GM08714 (cell line): Measurements from ENCODE around the gene HAUS5.
A peak's percentile ranks its signal among the peaks of the same experiment; 100 is the strongest.

ENCODE experiments used
- H3K4me3 ChIP-seq: fragments of 200-500 bp; sonication (Bioruptor generic); 2 replicates; pipeline ENCODE4 v1.5.1; 2014; ENCODE audit warnings: mild to moderate bottlenecking, low read length, inconsistent platforms
- ZNF274 ChIP-seq: IDR thresholded peaks from 2 replicates; pipeline ENCODE4 v1.6.1; 2012; ENCODE audit warnings: mild to moderate bottlenecking, low read depth, low read length

HAUS5 gene

DNA sequence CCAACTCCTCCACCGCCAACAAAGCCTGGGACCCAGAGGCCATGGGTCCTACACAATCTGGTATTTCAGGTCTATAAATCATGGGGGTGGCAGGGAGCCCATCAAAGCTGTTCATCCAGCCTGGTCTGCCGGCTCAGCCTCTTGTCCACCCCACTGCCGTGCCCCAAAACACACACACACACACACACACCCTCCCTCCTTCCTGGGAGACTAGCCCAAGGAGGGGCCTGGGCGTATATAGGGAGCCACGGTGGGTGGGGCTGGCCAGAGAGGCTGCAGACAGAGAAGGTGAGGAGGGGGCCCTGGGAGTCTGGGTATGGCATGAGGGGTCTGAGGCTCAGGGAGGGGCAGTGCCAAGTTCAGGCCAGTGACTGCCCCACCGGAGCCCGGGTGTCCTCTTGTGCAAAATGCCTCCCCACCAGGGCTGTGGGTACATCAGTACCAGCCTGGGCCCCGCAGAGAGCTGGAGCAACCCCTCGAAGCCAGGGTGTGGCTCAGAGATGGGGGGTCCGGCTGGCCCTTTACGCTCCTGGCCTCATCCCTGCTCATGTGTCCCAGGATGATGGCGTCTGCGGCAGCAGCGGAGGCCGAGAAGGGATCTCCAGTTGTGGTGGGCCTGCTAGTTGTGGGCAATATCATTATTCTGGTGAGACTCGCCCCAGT is 53.8 kb downstream of the HAUS5 start, which contains the start of gene UPK1A:
Gene UPK1A, plus strand, starts transcription at position 267 of the 663 bp plus-strand sequence. Its CDS starts 296 bp downstream, at position 563.
- no peak for TF ChIP-seq ZNF274
- no peak within 1 kb of the TSS for H3K4me3 ChIP-seq

- H3K4me3 ChIP-seq, result no peak overlapping the region
- no peak for TF ChIP-seq ZNF274
These were observed 57.0 kb downstream of the HAUS5 start for GRCh38 chr19:35669566-35669965.

DNA sequence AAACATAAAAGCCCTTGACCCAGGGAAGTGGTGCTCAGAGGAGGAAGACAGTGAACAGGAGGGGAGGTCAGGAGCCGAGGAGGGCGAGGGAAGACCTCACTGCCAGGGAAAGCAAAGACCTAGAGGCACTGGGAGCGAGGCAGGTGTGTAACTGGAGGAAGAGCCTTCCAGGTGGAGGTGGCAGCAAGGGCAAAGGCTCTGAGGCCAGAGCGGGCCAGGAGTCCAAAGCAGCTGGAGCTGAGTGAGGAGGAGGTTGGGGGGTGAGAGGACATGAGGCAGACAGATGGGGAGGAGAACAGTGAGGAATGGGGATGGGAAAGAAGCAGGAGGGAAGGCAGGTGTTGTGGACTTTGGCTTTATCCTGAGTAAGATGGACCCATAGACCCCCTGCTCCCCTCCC is 57.4 kb downstream of the HAUS5 start:
- TF ChIP-seq ZNF274, result no peak
- H3K4me3 ChIP-seq, result no peak overlapping the region

DNA sequence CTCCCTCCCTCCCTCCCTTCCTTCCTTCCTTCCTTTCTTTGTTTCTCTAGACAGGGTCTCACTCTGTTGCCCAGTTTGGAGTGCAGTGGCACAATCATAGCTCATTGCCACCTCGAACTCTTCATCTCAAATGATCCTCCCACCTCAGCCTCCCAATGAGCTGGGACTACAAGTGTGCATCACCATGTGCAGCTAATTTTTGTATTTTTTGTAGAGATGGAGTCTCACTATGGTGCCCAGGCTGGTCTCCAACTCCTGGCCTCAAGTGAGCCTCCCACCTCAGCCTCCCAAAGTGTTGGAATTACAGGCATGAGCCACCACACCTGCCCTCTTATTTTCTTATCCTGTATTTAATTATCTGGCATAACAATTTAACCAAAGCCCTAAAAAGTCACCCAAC is 58.2 kb downstream of the HAUS5 start:
- TF ChIP-seq ZNF274, result no peak

DNA sequence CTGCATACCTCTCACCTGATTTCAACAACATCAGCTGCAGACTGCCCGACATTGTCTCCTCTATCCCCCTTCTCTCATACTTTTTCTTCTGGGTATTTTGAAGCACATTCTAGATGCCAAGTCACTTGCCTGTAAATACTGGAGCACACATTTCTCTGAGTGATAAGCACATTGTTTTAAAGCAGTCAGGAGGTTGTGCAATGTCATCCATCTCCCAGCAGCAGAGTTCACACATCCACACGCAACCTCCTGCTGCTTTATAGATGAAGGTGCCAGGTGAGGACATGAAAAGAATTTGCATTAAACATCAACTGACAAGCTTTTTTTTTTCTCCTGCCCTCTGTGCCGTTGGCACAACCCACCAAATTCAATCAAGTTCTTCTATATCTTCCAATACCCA is 59.3 kb downstream of the HAUS5 start:
- no peak for TF ChIP-seq ZNF274
- no peak overlapping the region for H3K4me3 ChIP-seq

More for the DNA sequence above, 58.2 kb downstream of the HAUS5 start:
- no peak overlapping the region for H3K4me3 ChIP-seq

DNA sequence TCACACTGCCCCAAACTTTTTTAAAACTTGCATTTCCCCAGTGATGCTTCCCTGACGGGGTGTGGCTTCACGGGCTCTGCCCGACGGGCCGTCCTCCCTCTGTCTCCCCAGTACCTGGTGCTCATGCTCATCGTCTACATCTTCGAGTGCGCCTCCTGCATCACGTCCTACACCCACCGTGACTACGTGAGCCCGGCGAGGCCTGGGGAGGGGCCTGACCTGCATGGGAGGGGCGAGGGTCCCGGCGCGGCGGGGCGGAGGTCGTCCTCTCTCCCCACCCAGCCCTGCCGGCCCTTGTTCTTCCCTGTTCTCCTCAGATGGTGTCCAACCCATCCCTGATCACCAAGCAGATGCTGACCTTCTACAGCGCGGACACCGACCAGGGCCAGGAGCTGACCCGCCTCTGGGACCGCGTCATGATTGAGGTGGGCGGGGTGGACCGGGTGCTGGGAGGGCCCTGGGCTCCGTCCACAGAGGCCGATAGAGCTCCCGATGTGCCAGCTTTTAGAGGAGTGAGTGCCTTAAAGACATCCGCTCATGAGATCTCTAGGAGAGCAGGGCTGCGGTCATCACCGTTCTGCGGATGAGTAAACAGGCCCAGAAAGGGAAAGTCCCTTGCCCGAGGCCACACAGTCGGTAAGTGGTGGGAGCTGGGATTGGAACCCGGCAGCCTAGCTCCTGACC is 60.7 kb downstream of the HAUS5 start:
- no peak for TF ChIP-seq ZNF274
- peak overlapping the region; percentile 20; the same call in 1 of the 2 replicates for H3K4me3 ChIP-seq
